OCI-LY1 (cell line): Measurements from ENCODE around the gene RHOT1.

Experiments
- H2AFZ ChIP-seq: fragments of 200-600 bp; sonication (generic), shearing (Covaris generic); 2 replicates; pipeline ENCODE4 v1.6.0; 2014; ENCODE audit warnings: antibody characterized with exemption, mild to moderate bottlenecking, low read length
- H3F3A ChIP-seq: fragments of 200-600 bp; sonication (generic), shearing (Covaris generic); 2 replicates; pipeline ENCODE4 v1.6.0; 2014; ENCODE audit warnings: mild to moderate bottlenecking, antibody characterized with exemption, low read length, moderate library complexity; ENCODE audit not compliant: insufficient read depth
- H3K27ac ChIP-seq: fragments of 200-600 bp; sonication (generic); 2 replicates; pipeline ENCODE4 v1.5.1; 2014; ENCODE audit warnings: low read length, mixed run types, mild to moderate bottlenecking, low read depth; ENCODE audit not compliant: poor library complexity, severe bottlenecking
- H3K27me3 ChIP-seq: fragments of 200-600 bp; sonication (generic); 2 replicates; pipeline ENCODE4 v1.6.0; 2014; ENCODE audit warnings: antibody characterized with exemption, mild to moderate bottlenecking, low read length, moderate library complexity; ENCODE audit not compliant: insufficient read depth
- H3K36me3 ChIP-seq: fragments of 200-600 bp; sonication (generic); 2 replicates; pipeline ENCODE4 v1.6.1; 2014; ENCODE audit warnings: mild to moderate bottlenecking, antibody characterized with exemption, low read length, moderate library complexity, mixed read lengths; ENCODE audit not compliant: insufficient read depth
- H3K4me1 ChIP-seq: fragments of 200-600 bp; sonication (generic); 2 replicates; pipeline ENCODE4 v1.5.1; 2014; ENCODE audit warnings: mild to moderate bottlenecking, low read length, moderate library complexity; ENCODE audit not compliant: insufficient read depth, severe bottlenecking
- H3K4me2 ChIP-seq: fragments of 200-600 bp; sonication (generic), shearing (Covaris generic); 2 replicates; pipeline ENCODE4 v1.6.1; 2014; ENCODE audit warnings: low read length
- H3K4me3 ChIP-seq: fragments of 200-600 bp; sonication (generic); 2 replicates; pipeline ENCODE4 v1.5.1; 2014; ENCODE audit warnings: low read length, low read depth, mild to moderate bottlenecking, mixed read lengths; ENCODE audit not compliant: poor library complexity, severe bottlenecking
- H3K79me2 ChIP-seq: fragments of 200-600 bp; shearing (Covaris generic); 2 replicates; pipeline ENCODE4 v1.6.1; 2016; ENCODE audit warnings: mixed run types, low read length, mixed read lengths; ENCODE audit not compliant: insufficient read depth
- H3K9ac ChIP-seq: fragments of 200-600 bp; sonication (generic), shearing (Covaris generic); 2 replicates; pipeline ENCODE4 v1.6.1; 2014; ENCODE audit warnings: mild to moderate bottlenecking, low read length, mixed read lengths
- H3K9me2 ChIP-seq: fragments of 200-600 bp; sonication (generic), shearing (Covaris generic); 2 replicates; pipeline ENCODE4 v1.6.1; 2014; ENCODE audit warnings: low read depth, mild to moderate bottlenecking, low read length, mixed read lengths
- H3K9me3 ChIP-seq: fragments of 200-600 bp; shearing (Covaris generic); 2 replicates; pipeline ENCODE4 v1.6.1; 2014; ENCODE audit warnings: low read length, mixed read lengths
- H4K20me1 ChIP-seq: fragments of 200-600 bp; sonication (generic), shearing (Covaris generic); 2 replicates; pipeline ENCODE4 v1.6.0; 2016; ENCODE audit warnings: mild to moderate bottlenecking, low read length; ENCODE audit not compliant: insufficient read depth
- EZH2 ChIP-seq: fragments of 200-600 bp; sonication (generic), shearing (Covaris generic); IDR thresholded peaks from 2 replicates; pipeline ENCODE4 v1.8.0; 2017; ENCODE audit warnings: borderline replicate concordance, mixed run types, mild to moderate bottlenecking, antibody characterized with exemption, low read length, moderate library complexity, mixed read lengths
- TF ChIP-seq, protein P1 (sequence below): fragments of 200-600 bp; sonication (generic), shearing (Covaris generic); IDR thresholded peaks from 2 replicates; pipeline ENCODE4 v1.5.1; 2017; ENCODE audit warnings: mild to moderate bottlenecking, antibody characterized with exemption, low read length, moderate library complexity, mixed read lengths

The RHOT1 gene

DNA sequence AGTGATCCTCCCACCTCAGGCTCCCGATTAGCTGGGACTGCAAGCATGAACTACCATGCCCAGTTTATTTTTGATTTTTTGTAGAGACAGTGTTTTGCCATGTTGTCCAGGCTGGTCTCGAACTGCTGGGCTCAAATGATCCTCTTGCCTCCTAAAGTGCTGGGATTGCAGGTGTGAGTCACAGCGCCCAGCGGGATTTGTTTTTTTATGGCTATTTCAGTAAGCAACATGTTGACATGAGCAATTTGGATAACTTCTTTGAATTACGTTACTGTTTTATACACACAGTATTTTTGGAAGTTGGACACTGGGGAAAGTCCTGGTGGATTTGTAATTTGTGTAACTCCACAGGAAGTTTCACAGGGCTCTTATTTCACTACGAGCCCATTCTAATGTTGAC lies 18.5 kb upstream of the RHOT1 start:
- no peaks in the 10 kb centered on the region for H3K27me3 ChIP-seq
- peaks cover 15% of the 10 kb centered on the region for H3K4me1 ChIP-seq
- no peak overlapping the region for H3K4me2 ChIP-seq
- no peak for TF ChIP-seq EZH2
- TF ChIP-seq, protein P1, sequence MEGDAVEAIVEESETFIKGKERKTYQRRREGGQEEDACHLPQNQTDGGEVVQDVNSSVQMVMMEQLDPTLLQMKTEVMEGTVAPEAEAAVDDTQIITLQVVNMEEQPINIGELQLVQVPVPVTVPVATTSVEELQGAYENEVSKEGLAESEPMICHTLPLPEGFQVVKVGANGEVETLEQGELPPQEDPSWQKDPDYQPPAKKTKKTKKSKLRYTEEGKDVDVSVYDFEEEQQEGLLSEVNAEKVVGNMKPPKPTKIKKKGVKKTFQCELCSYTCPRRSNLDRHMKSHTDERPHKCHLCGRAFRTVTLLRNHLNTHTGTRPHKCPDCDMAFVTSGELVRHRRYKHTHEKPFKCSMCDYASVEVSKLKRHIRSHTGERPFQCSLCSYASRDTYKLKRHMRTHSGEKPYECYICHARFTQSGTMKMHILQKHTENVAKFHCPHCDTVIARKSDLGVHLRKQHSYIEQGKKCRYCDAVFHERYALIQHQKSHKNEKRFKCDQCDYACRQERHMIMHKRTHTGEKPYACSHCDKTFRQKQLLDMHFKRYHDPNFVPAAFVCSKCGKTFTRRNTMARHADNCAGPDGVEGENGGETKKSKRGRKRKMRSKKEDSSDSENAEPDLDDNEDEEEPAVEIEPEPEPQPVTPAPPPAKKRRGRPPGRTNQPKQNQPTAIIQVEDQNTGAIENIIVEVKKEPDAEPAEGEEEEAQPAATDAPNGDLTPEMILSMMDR: no peak
- H4K20me1 ChIP-seq: no peaks in the 10 kb centered on the region
- H3K79me2 ChIP-seq: no peaks in the 10 kb centered on the region
- no peak overlapping the region for H3K27ac ChIP-seq
- H2AFZ ChIP-seq: no peak overlapping the region
- H3K4me3 ChIP-seq: no peak overlapping the region
- H3K9me3 ChIP-seq: no peaks in the 10 kb centered on the region
- no peaks in the 10 kb centered on the region for H3K9me2 ChIP-seq
- no peaks in the 10 kb centered on the region for H3K36me3 ChIP-seq
- H3K9ac ChIP-seq: no peak overlapping the region
- H3F3A ChIP-seq: no peaks in the 10 kb centered on the region

DNA sequence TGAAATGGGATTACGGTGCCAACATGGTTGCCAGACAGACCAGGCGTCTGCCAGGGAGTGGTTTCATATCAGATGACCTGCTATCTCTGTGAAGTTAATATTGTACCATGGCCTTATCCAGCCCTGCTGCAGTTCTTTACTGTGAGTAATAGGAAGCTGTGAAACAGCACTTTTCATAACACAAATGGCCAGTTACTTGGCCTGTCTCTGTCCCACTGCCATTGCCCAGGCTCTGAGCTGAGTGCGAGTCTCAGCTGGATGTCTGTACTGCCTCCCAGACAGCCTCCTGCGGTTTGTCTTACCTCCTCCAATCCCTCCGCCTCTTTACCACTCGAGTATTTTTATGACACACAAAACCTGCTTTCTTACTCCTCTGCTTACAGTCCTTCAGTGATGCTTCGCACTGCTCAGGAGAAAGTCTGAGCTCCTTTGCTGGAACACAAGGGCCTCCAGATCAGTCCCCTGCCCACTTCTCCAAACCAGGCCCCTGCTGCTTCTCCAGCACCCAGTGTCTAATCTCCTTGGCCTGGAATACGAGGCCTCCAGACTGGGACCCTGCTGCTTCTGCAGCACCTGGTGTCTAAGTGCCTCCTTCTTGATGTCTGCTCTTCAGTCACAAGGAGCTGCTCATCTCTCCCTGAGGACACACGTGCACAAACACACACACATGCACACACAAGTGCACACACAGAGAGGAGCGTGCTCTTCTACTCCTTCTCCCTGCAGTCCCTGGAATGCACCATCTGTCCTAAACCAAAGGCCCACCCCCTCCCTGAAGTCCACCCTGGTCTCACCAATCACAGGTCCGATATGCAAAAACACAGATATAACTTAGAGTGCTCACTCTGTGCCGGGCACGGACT lies 17.1 kb upstream of the RHOT1 start:
- H3F3A ChIP-seq: no peaks in the 10 kb centered on the region
- peaks cover 15% of the 10 kb centered on the region for H3K4me1 ChIP-seq
- H3K27me3 ChIP-seq: no peaks in the 10 kb centered on the region
- no peaks in the 10 kb centered on the region for H3K79me2 ChIP-seq
- H3K9me2 ChIP-seq: no peaks in the 10 kb centered on the region
- no peaks in the 10 kb centered on the region for H3K36me3 ChIP-seq
- no peak overlapping the region for H2AFZ ChIP-seq
- H4K20me1 ChIP-seq: no peaks in the 10 kb centered on the region
- H3K4me3 ChIP-seq: no peak overlapping the region
- no peak overlapping the region for H3K9ac ChIP-seq
- TF ChIP-seq, protein P1: no peak
- no peak for TF ChIP-seq EZH2
- no peak overlapping the region for H3K27ac ChIP-seq
- no peak overlapping the region for H3K4me2 ChIP-seq
- no peaks in the 10 kb centered on the region for H3K9me3 ChIP-seq

DNA sequence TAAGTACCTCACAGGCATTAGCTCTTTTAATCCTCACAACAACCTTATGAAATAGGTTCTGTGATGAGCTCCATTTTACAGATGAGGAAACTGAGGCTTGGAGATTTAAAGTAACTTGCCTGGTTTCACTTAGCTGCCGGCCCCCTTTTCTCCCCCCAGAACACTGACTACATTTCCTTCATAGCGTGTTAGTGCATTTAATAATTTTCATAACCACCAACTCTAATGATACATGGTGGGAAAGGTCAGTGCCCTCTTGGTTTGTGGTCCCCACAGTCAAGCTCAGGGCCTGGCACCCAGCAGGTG lies 16.5 kb upstream of the RHOT1 start:
- Histone ChIP-seq H3K9me2 (no peaks in the 10 kb centered on the region), H3K9ac (no peak overlapping the region), H2AFZ (no peak overlapping the region), H3K27ac (no peak overlapping the region), H3F3A (no peaks in the 10 kb centered on the region), H4K20me1 (no peaks in the 10 kb centered on the region), H3K27me3 (no peaks in the 10 kb centered on the region), H3K9me3 (no peaks in the 10 kb centered on the region), H3K4me3 (no peak overlapping the region), H3K79me2 (no peaks in the 10 kb centered on the region), H3K4me2 (no peak overlapping the region), H3K36me3 (no peaks in the 10 kb centered on the region; the same call in 1 of the 2 replicates), H3K4me1 (peaks cover 15% of the 10 kb centered on the region)
- no peak for TF ChIP-seq EZH2
- TF ChIP-seq, protein P1: no peak
